Fibroblast of the aortic adventitia (primary cell): Measurements from ENCODE around the gene ITGA6. TPM values are rescaled to one million over a fixed set of nuclear protein-coding genes. Genes with fewer than 3 reads are reported as not detected.

ENCODE experiments used
- DNase-seq: peaks from one replicate; pipeline ENCODE4 v3.0.0-alpha.2; 2010; ENCODE audit warnings: low read depth
- H3K4me3 ChIP-seq: 2 replicates; pipeline ENCODE4 v1.5.1; 2011; ENCODE audit warnings: low read depth, mild to moderate bottlenecking, control low read depth, low read length, moderate library complexity
- CTCF ChIP-seq: IDR thresholded peaks from 2 replicates; pipeline ENCODE4 v1.5.1; 2011; ENCODE audit warnings: mild to moderate bottlenecking, low read length, control low read depth, inconsistent platforms; ENCODE audit not compliant: insufficient read depth
- total RNA-seq: library from RNA; depleted of rRNA; stranded (reverse); fragments of >200 nt; gene quantifications from 2 replicates; pipeline ENCODE4 v1.2.3, GENCODE V29; 2012; ENCODE audit warnings: low replicate concordance

The ITGA6 gene
- total RNA-seq, 1 donor = 29.1 TPM

GRCh38 chr2:172437419-172438341, 10.3 kb downstream of the ITGA6 start:
- no peak for DNase-seq
- no peak for TF ChIP-seq CTCF

GRCh38 chr2:172438741-172439508, 11.5 kb downstream of the ITGA6 start:
- no peak for TF ChIP-seq CTCF
- H3K4me3 ChIP-seq = no peak overlapping the region
- DNase-seq = peak; percentile 53

More at GRCh38 chr2:172437419-172438341, 10.3 kb downstream of the ITGA6 start:
- H3K4me3 ChIP-seq = no peak overlapping the region

DNA sequence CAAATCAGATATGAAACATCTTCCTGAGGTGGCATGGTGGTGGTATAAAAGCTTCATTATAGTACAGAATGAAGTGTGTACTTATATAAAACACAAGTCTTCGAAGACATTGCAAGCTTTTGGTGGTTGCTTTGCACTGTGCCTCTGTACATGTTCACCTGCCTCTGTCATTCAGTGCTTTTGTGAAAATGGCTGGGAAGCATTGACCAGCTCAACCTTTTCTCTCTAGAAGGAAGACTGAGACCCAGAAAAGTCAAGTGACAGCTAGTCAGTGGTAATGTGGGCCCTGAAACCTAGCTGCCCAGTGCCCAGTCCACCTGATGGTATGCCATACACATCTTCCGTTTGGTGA, 12.1 kb downstream of the ITGA6 start:
- H3K4me3 ChIP-seq = no peak overlapping the region
- no peak for DNase-seq

DNA sequence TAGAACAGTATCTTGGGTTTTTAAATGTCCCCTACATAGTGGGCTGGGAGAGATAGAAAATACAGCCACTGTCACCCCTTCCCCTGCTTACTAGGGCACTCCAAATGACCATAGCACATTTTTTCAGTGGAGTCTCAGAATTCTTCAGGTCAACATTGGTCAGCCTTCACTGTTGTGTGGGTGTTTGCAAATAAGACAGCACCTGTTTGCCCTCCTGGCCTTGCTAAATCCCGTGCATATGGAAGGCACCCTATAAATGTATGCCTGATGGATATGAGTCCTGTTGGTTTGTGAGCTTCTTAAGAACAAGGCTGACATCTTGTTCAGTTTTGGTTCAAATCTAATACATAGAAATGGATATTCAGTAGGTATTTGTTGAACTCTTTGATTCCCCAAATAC, 12.5 kb downstream of the ITGA6 start:
- no peak overlapping the region for H3K4me3 ChIP-seq
- no peak for DNase-seq
- no peak for TF ChIP-seq CTCF

More for the DNA sequence above, 12.1 kb downstream of the ITGA6 start:
- TF ChIP-seq CTCF = no peak

GRCh38 chr2:172440795-172441194, 13.4 kb downstream of the ITGA6 start:
- DNase-seq = no peak
- no peak overlapping the region for H3K4me3 ChIP-seq
- no peak for TF ChIP-seq CTCF

DNA sequence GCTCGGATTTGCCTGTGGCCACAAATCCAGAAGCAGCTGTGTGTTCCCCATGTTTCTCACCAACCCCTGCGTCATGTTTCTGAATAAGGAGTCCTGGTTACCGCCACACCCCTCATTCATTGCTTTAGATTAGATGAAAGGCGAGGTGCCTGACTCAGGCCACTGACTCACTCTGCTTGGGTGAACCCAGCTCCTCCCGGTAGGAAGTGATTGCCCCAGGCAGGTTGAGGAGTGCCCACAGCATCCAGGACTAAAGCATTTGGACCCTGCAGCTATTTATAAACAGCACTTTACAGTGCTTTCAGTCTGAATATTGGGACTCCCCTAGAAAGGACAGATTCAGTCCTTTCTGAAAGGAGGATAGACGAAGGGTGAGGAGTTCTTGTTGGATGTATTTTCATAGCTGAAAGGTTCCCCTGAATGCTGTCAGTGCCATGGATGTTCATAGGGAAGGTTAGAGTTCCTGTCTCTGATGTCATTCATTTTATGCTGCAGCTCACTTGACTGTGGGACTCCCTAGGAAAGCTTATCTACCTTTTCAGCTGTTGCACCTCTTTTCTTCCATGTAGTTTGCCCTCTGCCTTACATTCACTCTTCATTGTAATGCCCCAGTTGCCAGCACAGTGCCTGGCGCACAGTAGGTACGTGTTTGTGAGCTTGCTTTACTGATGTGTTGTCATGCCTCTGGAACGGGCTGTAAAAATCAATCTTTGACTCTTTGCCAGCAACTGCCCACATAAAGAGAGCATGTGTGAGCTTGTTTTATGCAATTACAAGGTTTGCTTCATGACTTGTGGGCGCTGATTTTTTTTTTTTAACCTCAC, 14.9 kb downstream of the ITGA6 start:
- peak; percentile 92 for DNase-seq
- no peak overlapping the region for H3K4me3 ChIP-seq
- TF ChIP-seq CTCF = no peak
